B cell (primary cell): ENCODE data around the gene MTERF1. TPM values are rescaled to one million over a fixed set of nuclear protein-coding genes. Genes with fewer than 3 reads are reported as not detected.
"Not testable (repeated sequence)": the region's sequence is repeated elsewhere in the genome, so short reads cannot be mapped to it uniquely, and the experiment has no call there.

Experiments
- ATAC-seq: fragments of 200-7000 bp; cut with Tn5 transposase; one replicate; pipeline ENCODE4 v1.10.0; 2021; ENCODE audit warnings: low read depth, mild to moderate bottlenecking, moderate number of reproducible peaks, moderate library complexity
- CTCF ChIA-PET: fragments of 350-600 bp; sonication (Branson Sonifier 250); formaldehyde crosslinking; loops from one replicate; lab custom pipeline; 2021; ENCODE audit warnings: antibody characterized with exemption, inconsistent platforms; lab: Charles Lee
- POLR2A ChIA-PET: fragments of 350-600 bp; sonication (Branson Sonifier 250); formaldehyde crosslinking; loops from one replicate; lab custom pipeline; 2021; ENCODE audit warnings: antibody characterized with exemption; lab: Charles Lee
- DNase-seq: peaks from one replicate; pipeline ENCODE4 v3.0.0; 2013
- H2AFZ ChIP-seq: 2 replicates; pipeline ENCODE4 v1.6.1; 2012; ENCODE audit warnings: mild to moderate bottlenecking, low read depth, low read length; ENCODE audit not compliant: insufficient read depth, poor library complexity, severe bottlenecking
- H3K27ac ChIP-seq, 2 donors: 1 replicate in 1 of 2; 2 replicates in 1 of 2; pipeline ENCODE4 v1.5.1; 2012 to 2013; ENCODE audit warnings: low read length in 2 of 2, mild to moderate bottlenecking in 2 of 2, moderate library complexity in 1 of 2
- H3K27me3 ChIP-seq, 4 experiments: fragments of 200-600 bp in 1 of 4; sonication (generic) in 1 of 4; replicated peaks in 1 of 4; 1 replicate in 2 of 4; 2 replicates in 2 of 4; pipeline versions ENCODE4 v1.6.1 to v1.7.0; 2013 to 2016; ENCODE audit warnings: low read length in 3 of 4, mild to moderate bottlenecking in 2 of 4, mixed read lengths in 1 of 4, moderate library complexity in 1 of 4; ENCODE audit not compliant: insufficient read depth in 4 of 4, control insufficient read depth in 3 of 4; ENCODE audit errors: control extremely low read depth in 1 of 4
- H3K36me3 ChIP-seq, 2 experiments: replicated peaks in 1 of 2; 1 replicate in 1 of 2; 2 replicates in 1 of 2; pipeline versions ENCODE4 v1.6.1 to v1.7.1; 2013; ENCODE audit warnings: low read length in 1 of 2; ENCODE audit not compliant: insufficient read depth in 2 of 2, control insufficient read depth in 1 of 2; ENCODE audit errors: control extremely low read depth in 1 of 2, extremely low read depth in 1 of 2
- H3K4me1 ChIP-seq, 2 donors: fragments of 200-600 bp in 1 of 2; sonication (generic) in 1 of 2; 1 replicate in 1 of 2; 2 replicates in 1 of 2; pipeline versions ENCODE4 v1.5.1 to v1.6.1; 2013 to 2017; ENCODE audit warnings: low read length in 2 of 2; ENCODE audit not compliant: control insufficient read depth in 2 of 2, insufficient read depth in 2 of 2
- H3K4me2 ChIP-seq: replicated peaks from 2 replicates; pipeline ENCODE3; 2012; ENCODE audit warnings: mild to moderate bottlenecking, low read depth, low read length; ENCODE audit not compliant: poor library complexity, severe bottlenecking
- H3K4me3 ChIP-seq, 5 experiments: fragments of 200-600 bp in 1 of 5; sonication (generic) in 1 of 5; 1 replicate in 3 of 5; 2 replicates in 2 of 5; pipeline versions ENCODE4 v1.5.1 to v1.7.0; 2011 to 2016; ENCODE audit warnings: low read length in 4 of 5, mild to moderate bottlenecking in 4 of 5, low read depth in 2 of 5, control low read depth in 1 of 5, moderate library complexity in 1 of 5; ENCODE audit not compliant: insufficient read depth in 1 of 5; ENCODE audit errors: control extremely low read depth in 1 of 5, extremely low read depth in 1 of 5
- H3K79me2 ChIP-seq: fragments of 200-600 bp; sonication (generic); one replicate; pipeline ENCODE4 v1.6.0; 2016; ENCODE audit warnings: low read length; ENCODE audit not compliant: control insufficient read depth, insufficient read depth
- H3K9ac ChIP-seq: fragments of 200-600 bp; sonication (generic); 2 replicates; pipeline ENCODE4 v1.6.1; 2017; ENCODE audit warnings: mild to moderate bottlenecking, low read length, moderate library complexity
- H3K9me3 ChIP-seq, 3 donors: one replicate each; pipeline versions ENCODE4 v1.6.1 to v1.7.1; 2013; ENCODE audit warnings: low read length in 2 of 3; ENCODE audit not compliant: control insufficient read depth in 2 of 3, insufficient read depth in 1 of 3; ENCODE audit errors: control extremely low read depth in 1 of 3
- H4K20me1 ChIP-seq: 2 replicates; pipeline ENCODE4 v1.6.0; 2012; ENCODE audit warnings: mild to moderate bottlenecking, low read length; ENCODE audit not compliant: insufficient read depth, control insufficient read depth, poor library complexity, severe bottlenecking
- H3K27ac Mint-ChIP-seq: one replicate; pipeline ENCODE4 v1.8.0; 2021; ENCODE audit warnings: mixed read lengths
- H3K27me3 Mint-ChIP-seq: one replicate; pipeline ENCODE4 v1.8.0; 2021; ENCODE audit warnings: mixed read lengths
- H3K4me1 Mint-ChIP-seq: one replicate; pipeline ENCODE4 v1.8.0; 2021; ENCODE audit warnings: mixed read lengths
- H3K4me3 Mint-ChIP-seq: one replicate; pipeline ENCODE4 v1.8.0; 2021; ENCODE audit warnings: mixed read lengths
- H3K9me3 Mint-ChIP-seq: one replicate; pipeline ENCODE4 v1.8.0; 2022; ENCODE audit warnings: mixed read lengths; ENCODE audit not compliant: insufficient read depth
- CTCF ChIP-seq: fragments of 200-600 bp; IDR thresholded peaks from one replicate; pipeline ENCODE4 v1.8.0; 2022; ENCODE audit warnings: antibody characterized with exemption, mild to moderate bottlenecking
- EZH2 ChIP-seq: IDR thresholded peaks from 2 replicates; pipeline ENCODE4 v1.6.1; 2012; ENCODE audit warnings: borderline replicate concordance, low read depth, mild to moderate bottlenecking, moderate library complexity, low read length; ENCODE audit not compliant: insufficient read depth, poor library complexity, severe bottlenecking
- WGBS: methylation state at CpG from one replicate; pipeline ENCODE4 v1.1.5; 2013; ENCODE audit warnings: missing lambda C conversion rate; ENCODE audit not compliant: insufficient coverage; 5-methylcytosine and 5-hydroxymethylcytosine counted together
- intact Hi-C: fragments of 100-400 bp; cut with micrococcal nuclease; formaldehyde crosslinking; loops from one replicate; pipeline ENCODE4 v1.10.0; 2022
- polyA plus RNA-seq: library from polyadenylated mRNA; depleted of rRNA; stranded (reverse); fragments of >200 nt; gene quantifications from 2 replicates; pipeline ENCODE4 v1.2.3, GENCODE V29; 2012
- total RNA-seq, 2 donors: library from RNA; stranded (reverse); fragments of 120-200 nt in 1 of 2; gene quantifications; 1 replicate in 1 of 2; 2 replicates in 1 of 2; pipeline versions ENCODE4 v1.2.3 to v1.2.4, GENCODE V29; 2013 to 2022

MTERF1 gene
- total and polyA plus RNA-seq, 2 donors (not counting 1 experiment from before 2014, with no cell fraction given), result 5.4 to 34.4 TPM

- H4K20me1 ChIP-seq, result peaks cover 4% of the 10 kb centered on the region
- H3K9me3 ChIP-seq, result peaks cover 0 to 3% (median 0%) of the 10 kb centered on the region in 3 donors
- H3K9ac ChIP-seq, result no peak overlapping the region
- no peak for ATAC-seq
- CTCF ChIA-PET, result interaction anchor here (1.6 kb wide), 1 partner anchor 14 kb away, joined by 5 read pairs; the partner anchor contains the start of gene MTERF1
- Mint-ChIP-seq H3K4me3 (no peak overlapping the region), H3K4me1 (peaks cover 9% of the 10 kb centered on the region), H3K9me3 (no peaks in the 10 kb centered on the region), H3K27me3 (no peaks in the 10 kb centered on the region), H3K27ac (no peak overlapping the region)
- H3K27ac ChIP-seq, result no peak overlapping the region
- no peaks in the 10 kb centered on the region for H3K36me3 ChIP-seq
- TF ChIP-seq CTCF (no peak), EZH2 (no peak)
- WGBS, result no CpG with 5 or more reads among the region's 2 CpGs
- POLR2A ChIA-PET, result no interaction called here
- H3K4me2 ChIP-seq, result no peak overlapping the region
- no peak overlapping the region for H3K4me3 ChIP-seq
- DNase-seq, result no peak
- no peaks in the 10 kb centered on the region for H3K79me2 ChIP-seq
- no peaks in the 10 kb centered on the region for H3K27me3 ChIP-seq
- no peaks in the 10 kb centered on the region for H3K4me1 ChIP-seq
- no peak overlapping the region for H2AFZ ChIP-seq
- intact Hi-C loops, result no loop called here
These were observed 13.8 kb downstream of the MTERF1 start for GRCh38 chr7:91866599-91867148.

GRCh38 chr7:91865511-91865910 is 15.0 kb downstream of the MTERF1 start:
- no peak for ATAC-seq
- Histone ChIP-seq H3K4me2 (no peak overlapping the region), H3K79me2 (no peaks in the 10 kb centered on the region), H2AFZ (no peak overlapping the region), H3K27me3 (no peaks in the 10 kb centered on the region), H3K36me3 (no peaks in the 10 kb centered on the region), H3K9me3 (peaks cover 0 to 3% (median 0%) of the 10 kb centered on the region in 3 donors), H3K27ac (no peak overlapping the region), H3K4me3 (no peak overlapping the region), H3K4me1 (no peaks in the 10 kb centered on the region), H4K20me1 (peaks cover 4% of the 10 kb centered on the region), H3K9ac (no peak overlapping the region)
- peaks cover 7% of the 10 kb centered on the region for H3K4me1 Mint-ChIP-seq
- whole genome bisulfite sequencing, result no CpG with 5 or more reads among the region's 2 CpGs
- H3K27ac Mint-ChIP-seq, result no peak overlapping the region
- no peaks in the 10 kb centered on the region for H3K27me3 Mint-ChIP-seq
- CTCF ChIA-PET, result interaction anchor here (1.7 kb wide), 1 partner anchor 36 kb away, joined by 4 read pairs; no protein-coding TSS in a partner anchor
- no peak for TF ChIP-seq CTCF
- TF ChIP-seq EZH2, result no peak
- POLR2A ChIA-PET, result no interaction called here
- no peak for DNase-seq
- intact Hi-C loops, result no loop called here
- H3K9me3 Mint-ChIP-seq, result no peaks in the 10 kb centered on the region
- no peak overlapping the region for H3K4me3 Mint-ChIP-seq

- intact Hi-C loops, POLR2A ChIA-PET, H3K27ac Mint-ChIP-seq, H3K27ac ChIP-seq, DNase-seq, ATAC-seq, H3K4me1 ChIP-seq, H3K36me3 ChIP-seq, H3K9me3 Mint-ChIP-seq, H3K4me1 Mint-ChIP-seq, H3K27me3 Mint-ChIP-seq, H4K20me1 ChIP-seq, H3K4me3 Mint-ChIP-seq, H3K9me3 ChIP-seq, H3K4me2 ChIP-seq, H3K9ac ChIP-seq, H3K4me3 ChIP-seq, H3K27me3 ChIP-seq, H2AFZ ChIP-seq, H3K79me2 ChIP-seq: not testable (repeated sequence)
- CTCF ChIA-PET, result interaction anchor here (0.6 to 1.7 kb wide), 3 partner anchors 15 to 1436 kb away, joined by 3 to 4 read pairs (median 3); no protein-coding TSS in a partner anchor
These were observed 15.9 kb downstream of the MTERF1 start for GRCh38 chr7:91864604-91865003.
